HK-2 (cell line): ENCODE measurements around the gene PRR19.
A peak's percentile ranks its signal among the peaks of the same experiment; 100 is the strongest.
"Not testable (repeated sequence)": the region's sequence is repeated elsewhere in the genome, so short reads cannot be mapped to it uniquely, and the experiment has no call there.

ENCODE experiments used
- DNase-seq: peaks from one replicate; pipeline ENCODE4 v3.0.0-alpha.2; 2018; ENCODE audit not compliant: unreplicated experiment

PRR19 gene, protein sequence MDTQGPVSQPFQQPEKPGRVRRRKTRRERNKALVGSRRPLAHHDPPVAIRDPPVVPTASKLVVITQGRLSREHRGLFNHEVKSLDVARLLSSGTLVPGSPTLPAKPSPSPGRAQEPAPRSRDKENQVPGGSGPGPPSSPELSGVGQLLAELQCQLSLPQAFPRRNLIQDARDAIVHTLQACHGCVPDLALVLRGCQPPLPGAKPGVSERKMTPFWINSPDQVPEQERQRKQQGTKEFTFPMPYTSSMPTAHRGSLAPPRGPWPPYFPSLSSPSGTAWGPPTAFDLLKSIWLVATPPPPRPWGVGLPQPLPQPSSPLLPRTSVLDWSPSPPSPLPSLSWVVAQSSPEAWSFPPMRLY

DNA sequence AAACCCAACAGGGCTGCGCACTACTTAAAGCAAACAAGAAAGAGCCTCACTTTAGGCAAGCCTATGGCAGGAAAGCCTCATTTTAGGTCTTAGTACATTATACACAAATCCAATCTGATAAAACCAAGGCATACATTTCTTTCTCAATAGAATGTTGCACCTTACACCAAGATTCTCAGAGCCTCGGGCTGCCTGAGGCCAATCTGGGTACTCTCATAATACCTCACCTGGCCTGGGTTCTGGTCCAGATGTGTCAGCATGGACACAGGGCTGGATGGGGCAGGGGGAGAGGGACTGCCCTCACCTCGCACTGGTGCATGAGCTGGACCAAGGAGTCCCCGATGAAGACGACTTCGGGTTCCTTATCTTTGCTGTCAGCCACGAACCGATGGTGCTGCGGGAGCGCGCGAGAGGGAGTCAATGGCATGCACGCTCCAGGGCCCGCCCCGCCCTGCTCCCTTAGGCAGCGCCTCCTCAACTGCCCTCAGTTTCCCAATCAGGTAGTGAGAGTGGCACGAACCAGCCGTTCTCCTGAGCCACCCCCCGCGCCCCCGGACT, at the start of gene PRR19:
Gene PRR19 (plus strand): TSS at position 487 of the 558 bp plus-strand sequence. CDS start 7,453 bp downstream, outside the sequence.
- DNase-seq, result peak; percentile 40

GRCh38 chr19:42252365-42253244, 49.3 kb upstream of the PRR19 start:
- DNase-seq, result no peak

DNA sequence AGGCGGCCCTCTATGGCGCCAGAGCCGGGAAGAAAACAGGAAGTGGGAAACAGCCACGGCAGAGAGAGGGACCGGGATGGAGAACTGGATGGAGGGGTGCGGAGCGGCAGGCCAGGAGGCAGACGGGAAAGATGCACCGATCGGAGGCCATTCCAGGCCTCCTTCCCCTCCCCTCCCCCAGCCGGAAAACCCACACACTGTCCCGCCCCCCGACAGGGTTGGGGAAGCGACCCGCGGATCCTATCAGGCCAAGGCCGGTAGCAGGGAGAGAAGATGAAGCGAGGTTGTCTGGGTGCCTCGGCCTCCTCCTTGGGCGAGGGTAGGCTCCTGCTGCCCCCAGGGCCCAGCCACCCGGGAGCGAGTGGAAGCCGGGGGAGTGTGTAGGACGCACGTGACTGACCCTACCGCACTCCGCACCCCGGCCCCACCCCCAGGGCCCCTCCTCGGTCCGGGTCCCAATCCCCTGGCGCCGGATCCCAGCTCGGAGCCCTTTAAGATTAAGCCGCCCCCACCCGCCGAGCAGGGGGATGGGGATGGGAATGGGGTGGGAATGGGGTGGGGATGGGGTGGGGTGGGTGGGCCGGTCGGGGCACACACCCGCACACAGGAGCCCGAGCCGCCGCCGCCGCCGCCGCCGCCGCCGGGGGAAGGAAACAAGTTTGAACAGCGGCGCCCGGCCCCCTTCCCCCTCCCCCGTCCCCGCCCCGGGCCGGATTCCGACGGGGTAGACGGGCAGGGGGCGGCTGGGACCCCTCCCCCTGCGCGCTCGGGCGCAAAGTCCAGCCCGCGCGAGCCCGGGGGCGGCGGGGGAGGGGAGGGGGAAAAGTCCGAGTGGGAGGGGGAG, 48.5 kb upstream of the PRR19 start:
- peak; percentile 52 for DNase-seq

DNA sequence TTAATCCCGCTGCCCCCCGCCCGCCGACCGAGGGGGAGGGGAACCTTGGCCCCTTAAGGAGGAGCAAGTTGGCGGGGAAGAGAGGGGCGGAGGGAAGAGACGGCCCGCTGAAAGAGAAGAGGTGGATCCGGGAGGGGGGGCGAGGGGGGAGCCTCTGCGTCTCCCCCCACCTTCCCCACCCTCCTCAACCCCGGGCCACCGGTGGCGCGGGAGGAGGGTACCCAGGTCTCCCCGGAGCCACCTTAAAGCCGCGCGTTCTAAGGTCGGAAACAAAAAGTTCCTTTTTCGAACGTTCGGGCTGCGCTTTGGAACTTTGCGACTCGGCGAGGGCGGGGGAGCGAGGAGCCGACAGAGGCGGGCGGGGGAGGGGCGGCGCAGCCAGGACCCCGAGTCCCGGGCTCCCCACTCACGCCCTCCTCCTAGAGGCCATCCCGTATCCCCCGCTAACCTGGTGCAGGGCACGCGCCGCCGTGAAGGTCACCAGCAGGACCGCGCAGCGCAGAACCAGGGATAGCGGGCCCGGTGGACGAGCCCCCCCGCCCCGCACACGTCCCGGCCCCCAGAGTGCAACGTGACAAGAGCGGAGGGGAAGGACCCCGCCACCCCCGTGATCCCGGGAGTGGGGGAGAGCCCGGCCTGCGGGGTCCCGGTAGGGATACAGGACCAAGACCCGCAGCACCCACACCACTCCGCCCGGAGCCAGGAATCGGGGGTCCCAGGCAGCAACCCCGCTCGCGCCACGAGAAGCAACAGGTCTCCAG, 47.7 kb upstream of the PRR19 start:
- peak; percentile 59 for DNase-seq

- DNase-seq, result peak; percentile 95
These were observed 46.8 kb upstream of the PRR19 start, which contains the start of gene ERF for GRCh38 chr19:42254850-42255765. Gene ERF, minus strand, starts transcription at chr19:42255128. Its CDS starts 129 bp downstream, at chr19:42254999.

GRCh38 chr19:42255766-42256745, 45.9 kb upstream of the PRR19 start:
- DNase-seq, result peak; percentile 39

- not testable (repeated sequence) for DNase-seq
These were observed 44.1 kb upstream of the PRR19 start for GRCh38 chr19:42257842-42258241.

- no peak for DNase-seq
These were observed 40.2 kb upstream of the PRR19 start for GRCh38 chr19:42261763-42262162.

DNA sequence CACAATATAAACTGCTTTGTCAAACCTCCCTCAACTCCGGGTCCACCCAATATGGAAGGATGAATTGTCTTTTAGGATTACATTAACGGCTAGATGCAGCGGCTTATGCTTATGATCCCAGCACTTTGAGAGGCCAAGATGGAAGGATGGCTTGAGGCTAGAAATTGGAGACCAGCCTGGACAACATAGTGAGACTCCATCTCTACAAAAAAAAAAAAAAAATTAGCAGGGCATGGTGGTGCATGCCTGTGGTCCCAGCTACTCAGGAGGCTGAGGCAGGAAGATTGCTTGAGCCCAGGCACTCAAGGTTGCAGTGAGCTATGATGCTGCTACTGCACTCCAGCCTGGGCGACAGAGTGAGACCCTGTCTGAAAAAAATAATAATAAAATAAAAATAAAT, 35.8 kb upstream of the PRR19 start:
- DNase-seq, result not testable (repeated sequence)

GRCh38 chr19:42266928-42267603, 34.9 kb upstream of the PRR19 start:
- not testable (repeated sequence) for DNase-seq

- no peak for DNase-seq
These were observed 34.2 kb upstream of the PRR19 start for GRCh38 chr19:42267644-42268141.

DNA sequence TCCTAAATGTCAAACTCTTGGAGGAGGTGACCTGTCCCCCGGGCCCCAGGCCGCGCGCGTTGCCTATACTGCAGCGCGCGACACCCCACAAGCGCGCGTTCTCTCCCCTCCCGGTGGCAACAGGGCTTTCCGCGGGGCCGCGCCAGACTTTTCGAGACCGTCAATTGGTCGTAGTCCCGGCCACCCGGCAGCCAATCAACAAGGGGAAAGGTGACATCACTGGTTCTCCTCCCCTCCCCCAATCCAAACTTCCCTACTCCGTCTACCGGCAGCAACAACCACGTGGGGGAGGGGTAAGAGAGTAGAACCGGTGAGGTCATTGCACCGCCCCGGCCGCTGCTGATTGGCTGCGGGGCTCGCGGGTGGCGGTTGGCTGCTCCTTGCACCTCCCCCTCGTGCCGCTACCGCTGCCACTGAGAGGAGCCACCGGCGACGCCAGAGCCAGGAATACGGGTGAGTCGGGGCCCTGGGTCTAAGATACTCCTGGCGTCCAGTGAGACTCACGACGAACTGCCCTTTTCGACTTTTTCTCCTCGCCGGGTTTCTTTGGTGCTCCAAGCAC, 33.7 kb upstream of the PRR19 start:
- DNase-seq, result peak; percentile 97

DNA sequence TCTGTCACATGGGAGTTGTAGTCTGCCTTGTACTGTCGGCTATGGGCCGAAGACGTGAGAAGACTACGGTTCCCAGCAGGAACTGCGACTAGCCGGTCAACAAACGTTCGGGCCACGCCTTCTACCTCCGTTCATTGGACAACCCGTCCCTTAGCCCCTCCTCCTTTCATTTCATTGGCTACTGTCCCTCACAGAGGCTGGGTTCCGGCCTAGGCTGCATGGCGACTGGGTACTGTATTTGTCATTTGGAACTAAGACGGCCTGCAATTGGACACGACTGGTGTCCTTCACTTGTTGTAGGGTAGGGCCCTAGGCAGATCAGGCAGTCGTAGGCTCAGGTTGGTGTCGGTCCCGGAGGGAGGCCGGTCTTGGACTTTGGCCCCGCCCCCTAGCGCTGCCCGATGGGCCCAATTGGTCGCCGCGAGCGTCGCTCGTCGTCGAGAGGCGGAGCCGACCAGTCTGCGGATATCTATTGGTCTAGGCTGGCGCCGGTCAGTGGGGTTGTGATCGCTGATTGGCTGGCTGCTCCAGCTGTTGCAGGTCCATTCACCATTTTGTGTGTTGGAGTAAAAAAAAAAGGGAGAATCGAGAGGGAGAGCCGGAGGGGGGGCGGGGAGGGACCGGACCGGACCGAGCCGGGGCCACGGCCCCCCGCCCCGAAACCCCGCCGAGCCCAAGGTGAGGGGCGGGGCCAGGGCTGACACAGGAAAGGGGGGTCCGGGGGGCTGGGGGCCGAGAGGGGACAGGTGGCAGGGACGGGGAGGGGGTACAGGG, 33.0 kb upstream of the PRR19 start, which contains the start of gene CIC:
Gene CIC (plus strand): TSS at position 549 of the 774 bp plus-strand sequence. CDS start 2,532 bp downstream, outside the sequence.
- peak; percentile 99 for DNase-seq

- no peak for DNase-seq
These were observed 32.2 kb upstream of the PRR19 start for GRCh38 chr19:42269478-42270345.

DNA sequence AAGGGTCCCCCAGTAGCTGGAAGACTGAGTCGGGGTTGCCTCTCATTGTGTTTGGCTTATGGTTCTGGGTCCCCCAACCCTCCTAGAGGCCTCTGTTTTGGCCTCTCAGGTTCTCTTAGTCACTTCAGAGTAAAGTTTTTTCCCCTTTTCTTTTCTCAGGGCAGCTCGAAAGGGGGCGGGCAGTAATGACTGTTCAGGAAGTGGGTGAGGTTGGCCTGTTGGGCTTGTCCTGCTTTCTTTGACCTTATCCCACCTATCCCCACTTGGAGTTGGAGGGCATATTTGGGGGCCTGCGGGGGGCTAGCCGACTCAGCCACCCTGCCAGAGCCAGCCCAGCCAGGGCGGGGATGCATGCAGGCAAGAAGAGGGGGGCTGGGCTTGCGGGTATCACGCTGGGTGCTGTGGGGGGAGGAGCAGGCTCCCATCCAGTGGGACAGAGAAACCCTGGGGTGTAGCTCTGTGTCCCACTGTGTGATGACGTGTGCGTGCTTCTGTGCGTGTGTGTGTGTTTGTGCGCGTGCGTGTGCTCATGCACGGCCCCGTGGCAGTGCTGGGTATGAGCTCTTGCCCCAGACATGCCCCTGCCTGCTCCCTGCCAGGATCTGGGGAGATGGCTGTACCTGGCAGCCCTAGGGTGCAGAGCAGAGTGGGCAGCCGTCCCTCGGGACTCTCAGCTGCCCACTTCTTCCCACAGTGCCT, 31.4 kb upstream of the PRR19 start:
- DNase-seq, result peak; percentile 74
